ENCODE results near the gene TXNDC8.

DNA sequence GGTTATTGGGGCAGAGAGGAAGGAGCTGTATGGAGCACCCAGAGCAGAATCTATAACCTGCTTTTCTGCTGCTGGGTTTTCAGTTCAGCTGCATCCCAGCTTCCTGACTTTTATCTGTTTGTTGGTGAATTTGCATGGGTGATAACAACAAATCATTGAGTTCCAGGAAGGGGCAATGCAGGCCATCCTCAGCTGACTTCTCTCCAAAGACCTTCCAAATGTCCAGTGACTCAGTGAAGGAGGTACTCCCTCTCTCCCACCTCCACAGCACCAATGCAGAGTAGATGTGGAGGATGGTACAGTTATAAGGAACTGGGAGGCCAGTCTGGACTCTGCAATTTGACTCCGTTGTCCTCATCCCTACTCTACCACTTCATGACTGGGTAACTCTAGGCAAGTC lies 79.7 kb downstream of the TXNDC8 start:
- TF ChIP-seq CTCF (IDR thresholded peaks at IDR 0.05) = no peak
- no peak for TF ChIP-seq POLR2A (IDR thresholded peaks at IDR 0.05)
- no peak for TF ChIP-seq POLR2AphosphoS5 (IDR thresholded peaks at IDR 0.05; ENCODE audit: insufficient read depth in 1 of 2, low read depth in 1 of 2)

All from vagina (tissue), 2 donors.